Endothelial cell of umbilical vein (primary cell): ENCODE data around the gene LTBP2.

Experiments used
- CTCF ChIP-seq, 2 donors: IDR thresholded peaks; 1 replicate in 1 of 2; 2 replicates in 1 of 2; pipeline ENCODE4 v1.5.1; 2011; ENCODE audit warnings: low read length in 2 of 2, mild to moderate bottlenecking in 2 of 2, moderate library complexity in 2 of 2, control low read depth in 1 of 2, inconsistent platforms in 1 of 2, low read depth in 1 of 2; ENCODE audit not compliant: insufficient read depth in 1 of 2; ENCODE audit errors: extremely low read depth in 1 of 2
- EZH2 ChIP-seq: IDR thresholded peaks from 2 replicates; pipeline ENCODE4 v1.6.1; 2012; ENCODE audit warnings: borderline replicate concordance, low read depth, mild to moderate bottlenecking, moderate library complexity, low read length, inconsistent platforms; ENCODE audit not compliant: severe bottlenecking
- FOS ChIP-seq: IDR thresholded peaks from 2 replicates; pipeline ENCODE4 v1.6.1; 2011; ENCODE audit warnings: mild to moderate bottlenecking, low read length, moderate library complexity, borderline replicate concordance; ENCODE audit not compliant: insufficient read depth
- GATA2 ChIP-seq: IDR thresholded peaks from 2 replicates; pipeline ENCODE4 v1.7.0; 2011; ENCODE audit warnings: low read depth, mild to moderate bottlenecking, moderate library complexity, mixed read lengths, low read length; ENCODE audit not compliant: insufficient read length, insufficient read depth
- JUN ChIP-seq: IDR thresholded peaks from 2 replicates; pipeline ENCODE4 v1.6.1; 2011; ENCODE audit warnings: borderline replicate concordance, low read depth; ENCODE audit not compliant: insufficient read length, insufficient read depth
- MAX ChIP-seq: IDR thresholded peaks from 2 replicates; pipeline ENCODE4 v1.6.1; 2011; ENCODE audit not compliant: insufficient read depth, insufficient read length
- MYC ChIP-seq: IDR thresholded peaks from one replicate; pipeline ENCODE4 v1.6.1; 2011; ENCODE audit warnings: mild to moderate bottlenecking, low read depth, low read length
- POLR2A ChIP-seq: IDR thresholded peaks from 2 replicates; pipeline ENCODE4 v1.6.1; 2012; ENCODE audit warnings: low read depth, mild to moderate bottlenecking, control low read depth, low read length
- POLR2AphosphoS5 ChIP-seq: IDR thresholded peaks from 2 replicates; pipeline ENCODE4 v1.6.1; 2012; ENCODE audit warnings: low read depth, mild to moderate bottlenecking, control low read depth, low read length, moderate library complexity; ENCODE audit not compliant: insufficient read depth

GRCh38 chr14:74504874-74505720, 106.9 kb downstream of the LTBP2 start:
- TF ChIP-seq CTCF (IDR thresholded peaks at IDR 0.05; ENCODE audit: extremely low read depth in 1 of 2, insufficient read depth in 1 of 2, low read depth in 1 of 2, low read length in 2 of 2): no peak
- no peak for TF ChIP-seq MYC
- TF ChIP-seq POLR2A: no peak
- no peak for TF ChIP-seq POLR2AphosphoS5
- no peak for TF ChIP-seq EZH2
- no peak for TF ChIP-seq FOS
- TF ChIP-seq MAX: no peak
- TF ChIP-seq JUN: no peak
- TF ChIP-seq GATA2: no peak
